ENCODE data around the gene CHRDL2. TPM values are rescaled to one million over a fixed set of nuclear protein-coding genes. Genes with fewer than 3 reads are reported as not detected.

Gene CHRDL2
- total and polyA plus RNA-seq, 2 donors (not counting 1 experiment from before 2014, with no cell fraction given): 0.24 TPM; not detected in 1

- ATAC-seq (ENCODE audit: low read depth) (no peak), DNase-seq (no peak)
- intact Hi-C loops (cut with micrococcal nuclease): no loop called here
- no peak overlapping the region for H3K4me2 ChIP-seq (replicated peaks; ENCODE audit: low read depth, low read length, poor library complexity, severe bottlenecking)
- ChIA-PET CTCF (interaction anchor here (0.6 to 0.9 kb wide), 2 partner anchors 52 to 177 kb away, joined by 3 read pairs; no protein-coding TSS in a partner anchor), POLR2A (no interaction called here)
- 86% methylated on average over 1 of the region's 4 CpGs for WGBS (ENCODE audit: insufficient coverage)
- peaks cover 72% of the 10 kb centered on the region for H4K20me1 ChIP-seq (ENCODE audit: control insufficient read depth, insufficient read depth, low read length, poor library complexity, severe bottlenecking)
- peaks cover 25% of the 10 kb centered on the region for H3K4me1 Mint-ChIP-seq
- H3K27me3 Mint-ChIP-seq: no peaks in the 10 kb centered on the region
- no peak overlapping the region for H3K27ac Mint-ChIP-seq
- H3K9me3 Mint-ChIP-seq (ENCODE audit: insufficient read depth): no peaks in the 10 kb centered on the region
- H3K9me3 ChIP-seq (ENCODE audit: control extremely low read depth in 1 of 3, control insufficient read depth in 2 of 3, insufficient read depth in 1 of 3, low read length in 2 of 3): no peaks in the 10 kb centered on the region
- no peaks in the 10 kb centered on the region for H3K27me3 ChIP-seq (replicated peaks in 1 of 4; ENCODE audit: control extremely low read depth in 1 of 4, control insufficient read depth in 3 of 4, insufficient read depth in 4 of 4, low read length in 3 of 4)
- H3K4me1 ChIP-seq (ENCODE audit: control insufficient read depth in 2 of 2, insufficient read depth in 2 of 2, low read length in 2 of 2): peaks cover 9 to 17% of the 10 kb centered on the region in 2 donors
- H3K79me2 ChIP-seq (ENCODE audit: control insufficient read depth, insufficient read depth, low read length): peaks cover 73% of the 10 kb centered on the region
- no peak overlapping the region for H3K4me3 Mint-ChIP-seq
- TF ChIP-seq EZH2 (IDR thresholded peaks at IDR 0.05; ENCODE audit: borderline replicate concordance, insufficient read depth, low read depth, low read length, poor library complexity, severe bottlenecking) (no peak), CTCF (IDR thresholded peaks at IDR 0.05) (no peak)
- peaks cover 0 to 7% of the 10 kb centered on the region in 2 experiments for H3K36me3 ChIP-seq (replicated peaks in 1 of 2; ENCODE audit: control extremely low read depth in 1 of 2, control insufficient read depth in 1 of 2, extremely low read depth in 1 of 2, insufficient read depth in 2 of 2, low read length in 1 of 2)
- no peak overlapping the region for H3K27ac ChIP-seq (ENCODE audit: low read length in 2 of 2)
- no peak overlapping the region for H3K9ac ChIP-seq (ENCODE audit: low read length)
- H3K4me3 ChIP-seq (ENCODE audit: control extremely low read depth in 1 of 5, extremely low read depth in 1 of 5, insufficient read depth in 1 of 5, low read depth in 2 of 5, low read length in 4 of 5): no peak overlapping the region
- H2AFZ ChIP-seq (ENCODE audit: insufficient read depth, low read depth, low read length, poor library complexity, severe bottlenecking): no peak overlapping the region
These were observed 46.7 kb upstream of the CHRDL2 start for GRCh38 chr11:74777877-74778276.

- Histone ChIP-seq H3K27ac (ENCODE audit: low read length in 2 of 2) (no peak overlapping the region), H3K4me3 (ENCODE audit: control extremely low read depth in 1 of 5, extremely low read depth in 1 of 5, insufficient read depth in 1 of 5, low read depth in 2 of 5, low read length in 4 of 5) (no peak overlapping the region), H4K20me1 (ENCODE audit: control insufficient read depth, insufficient read depth, low read length, poor library complexity, severe bottlenecking) (peaks cover 71% of the 10 kb centered on the region), H2AFZ (ENCODE audit: insufficient read depth, low read depth, low read length, poor library complexity, severe bottlenecking) (no peak overlapping the region), H3K79me2 (ENCODE audit: control insufficient read depth, insufficient read depth, low read length) (peaks cover 77% of the 10 kb centered on the region), H3K9ac (ENCODE audit: low read length) (no peak overlapping the region), H3K27me3 (replicated peaks in 1 of 4; ENCODE audit: control extremely low read depth in 1 of 4, control insufficient read depth in 3 of 4, insufficient read depth in 4 of 4, low read length in 3 of 4) (no peaks in the 10 kb centered on the region), H3K36me3 (replicated peaks in 1 of 2; ENCODE audit: control extremely low read depth in 1 of 2, control insufficient read depth in 1 of 2, extremely low read depth in 1 of 2, insufficient read depth in 2 of 2, low read length in 1 of 2) (peaks cover 0 to 7% of the 10 kb centered on the region in 2 experiments), H3K9me3 (ENCODE audit: control extremely low read depth in 1 of 3, control insufficient read depth in 2 of 3, insufficient read depth in 1 of 3, low read length in 2 of 3) (no peaks in the 10 kb centered on the region), H3K4me2 (replicated peaks; ENCODE audit: low read depth, low read length, poor library complexity, severe bottlenecking) (no peak overlapping the region), H3K4me1 (ENCODE audit: control insufficient read depth in 2 of 2, insufficient read depth in 2 of 2, low read length in 2 of 2) (peaks cover 3 to 10% of the 10 kb centered on the region in 2 donors)
- intact Hi-C loops (cut with micrococcal nuclease): no loop called here
- TF ChIP-seq EZH2 (IDR thresholded peaks at IDR 0.05; ENCODE audit: borderline replicate concordance, insufficient read depth, low read depth, low read length, poor library complexity, severe bottlenecking): no peak
- no peak for ATAC-seq (ENCODE audit: low read depth)
- Mint-ChIP-seq H3K27ac (no peak overlapping the region), H3K4me3 (no peak overlapping the region), H3K9me3 (ENCODE audit: insufficient read depth) (no peaks in the 10 kb centered on the region), H3K27me3 (no peaks in the 10 kb centered on the region), H3K4me1 (peaks cover 23% of the 10 kb centered on the region)
- ChIA-PET CTCF (no interaction called here), POLR2A (interaction anchor here (0.7 kb wide), 1 partner anchor 33 kb away, joined by 7 read pairs; no protein-coding TSS in a partner anchor)
- DNase-seq: no peak
These were observed 45.8 kb upstream of the CHRDL2 start for GRCh38 chr11:74777038-74777437.
